ENCODE data around the gene LAPTM5. TPM values are rescaled to one million over a fixed set of nuclear protein-coding genes. Genes with fewer than 3 reads are reported as not detected.

Gene LAPTM5
- total RNA-seq, 1 experiment from 2014 or later, result 0.15 TPM

DNA sequence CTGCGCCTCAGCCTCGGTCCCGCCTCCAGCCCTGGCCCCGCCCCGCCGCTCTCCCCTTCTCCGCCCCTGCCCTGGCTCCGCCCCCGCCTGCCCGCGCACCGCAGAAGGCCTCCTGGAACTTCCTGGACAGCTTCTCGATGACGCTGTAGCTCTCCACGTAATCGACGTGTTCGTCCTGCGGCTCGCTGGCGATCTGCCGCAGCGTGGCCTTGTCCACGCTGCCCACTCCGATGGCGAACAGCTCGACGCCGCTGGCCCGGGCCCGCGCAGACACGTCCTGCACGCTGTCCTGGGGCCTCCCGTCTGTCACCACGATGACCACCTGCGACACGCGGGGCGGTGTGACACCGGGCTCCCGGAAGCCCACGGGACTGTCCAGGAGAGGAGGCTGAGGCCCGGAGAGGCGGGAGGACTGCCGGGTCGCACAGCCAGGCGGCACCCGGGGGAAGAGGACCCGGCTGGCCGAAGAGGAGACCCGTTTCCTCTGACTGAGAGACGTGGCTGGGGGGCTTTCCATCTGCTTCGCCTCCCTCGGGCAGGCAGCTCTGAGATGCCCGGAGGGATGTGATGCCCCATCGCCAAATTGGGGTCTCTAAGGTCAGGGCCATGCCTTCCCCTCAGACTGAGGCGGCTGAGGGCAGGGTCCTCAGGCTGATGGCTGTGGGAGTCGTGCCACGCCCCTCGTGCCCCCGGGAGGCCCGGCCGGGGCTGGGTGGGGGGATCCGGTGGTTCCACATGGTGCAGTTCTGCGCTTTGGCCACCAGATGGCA is 38.8 kb downstream of the LAPTM5 start:
- Histone ChIP-seq H3K79me2 (ENCODE audit: insufficient read depth, low read length) (no peaks in the 10 kb centered on the region), H3K56ac (ENCODE audit: insufficient read length, low read depth, low read length) (no peak overlapping the region), H2BK12ac (ENCODE audit: insufficient read length, low read depth, low read length) (no peak overlapping the region), H4K5ac (ENCODE audit: insufficient read length, low read depth, low read length) (no peak overlapping the region), H3K23ac (ENCODE audit: insufficient read length, low read depth, low read length) (no peak overlapping the region), H3K14ac (ENCODE audit: insufficient read depth, low read length) (no peak overlapping the region), H4K20me1 (ENCODE audit: control insufficient read depth, insufficient read depth, insufficient read length) (no peaks in the 10 kb centered on the region), H3K27ac (ENCODE audit: insufficient read length, low read depth, low read length) (no peak overlapping the region), H4K8ac (replicated peaks; ENCODE audit: insufficient read length, low read depth, low read length) (no peak overlapping the region), H3K79me1 (ENCODE audit: insufficient read depth, low read depth, low read length, poor library complexity, severe bottlenecking) (no peaks in the 10 kb centered on the region), H3K9ac (ENCODE audit: extremely low read depth, insufficient read length, low read length) (no peak overlapping the region), H4K91ac (ENCODE audit: insufficient read length, low read depth, low read length) (no peak overlapping the region), H3K4me1 (ENCODE audit: insufficient read depth, low read length) (no peaks in the 10 kb centered on the region), H2BK20ac (ENCODE audit: low read depth, low read length, poor library complexity, severe bottlenecking) (no peak overlapping the region), H3K18ac (ENCODE audit: insufficient read length, low read depth, low read length) (no peak overlapping the region), H3K9me3 (ENCODE audit: control insufficient read depth, low read depth, low read length) (no peaks in the 10 kb centered on the region), H3K4ac (ENCODE audit: low read depth, low read length) (no peak overlapping the region), H2BK5ac (ENCODE audit: insufficient read length, low read length) (no peak overlapping the region), H2BK15ac (ENCODE audit: low read depth, low read length) (no peak overlapping the region), H3K27me3 (ENCODE audit: insufficient read depth, low read length) (no peaks in the 10 kb centered on the region), H3K23me2 (ENCODE audit: insufficient read length, low read depth, low read length, poor library complexity, severe bottlenecking) (peaks cover 9% of the 10 kb centered on the region), H3T11ph (ENCODE audit: low read length) (no peak overlapping the region), H2AK5ac (ENCODE audit: insufficient read length, low read length) (no peak overlapping the region), H2BK120ac (ENCODE audit: low read depth, low read length, poor library complexity, severe bottlenecking) (no peak overlapping the region), H2AFZ (ENCODE audit: low read length) (no peak overlapping the region), H3K4me2 (ENCODE audit: insufficient read depth, insufficient read length, low read length) (peak overlapping the region; percentile 73)
- H3K4me3 Mint-ChIP-seq, result peak overlapping the region; percentile 67 to 82
- TF ChIP-seq, protein P1, sequence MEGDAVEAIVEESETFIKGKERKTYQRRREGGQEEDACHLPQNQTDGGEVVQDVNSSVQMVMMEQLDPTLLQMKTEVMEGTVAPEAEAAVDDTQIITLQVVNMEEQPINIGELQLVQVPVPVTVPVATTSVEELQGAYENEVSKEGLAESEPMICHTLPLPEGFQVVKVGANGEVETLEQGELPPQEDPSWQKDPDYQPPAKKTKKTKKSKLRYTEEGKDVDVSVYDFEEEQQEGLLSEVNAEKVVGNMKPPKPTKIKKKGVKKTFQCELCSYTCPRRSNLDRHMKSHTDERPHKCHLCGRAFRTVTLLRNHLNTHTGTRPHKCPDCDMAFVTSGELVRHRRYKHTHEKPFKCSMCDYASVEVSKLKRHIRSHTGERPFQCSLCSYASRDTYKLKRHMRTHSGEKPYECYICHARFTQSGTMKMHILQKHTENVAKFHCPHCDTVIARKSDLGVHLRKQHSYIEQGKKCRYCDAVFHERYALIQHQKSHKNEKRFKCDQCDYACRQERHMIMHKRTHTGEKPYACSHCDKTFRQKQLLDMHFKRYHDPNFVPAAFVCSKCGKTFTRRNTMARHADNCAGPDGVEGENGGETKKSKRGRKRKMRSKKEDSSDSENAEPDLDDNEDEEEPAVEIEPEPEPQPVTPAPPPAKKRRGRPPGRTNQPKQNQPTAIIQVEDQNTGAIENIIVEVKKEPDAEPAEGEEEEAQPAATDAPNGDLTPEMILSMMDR (conservative IDR thresholded peaks at IDR 0.05), result peak; percentile 99
- no peak overlapping the region for H3K27ac Mint-ChIP-seq
- DNase-seq, result peak; percentile 88
- peaks cover 4 to 14% (median 9%) of the 10 kb centered on the region in 3 experiments; a peak in 5 of 7 replicates for H3K36me3 Mint-ChIP-seq (ENCODE audit: insufficient read depth in 1 of 3, low read depth in 3 of 3)
- no CpG with 5 or more reads among the region's 66 CpGs for WGBS (ENCODE audit: extremely low coverage, insufficient read length, low lambda C conversion rate)
- peaks cover 23 to 25% of the 10 kb centered on the region in 2 experiments for H3K9me3 Mint-ChIP-seq
- H3K27me3 Mint-ChIP-seq (ENCODE audit: low read depth), result peaks cover 11% of the 10 kb centered on the region
- H3K4me1 Mint-ChIP-seq, result peaks cover 2 to 4% of the 10 kb centered on the region in 2 experiments; a peak in 3 of 4 replicates
